OCI-LY3 (cell line): ENCODE results near the gene GLIS1.

Experiments
- H2AFZ ChIP-seq: fragments of 200-600, 300-600 bp; shearing (Covaris generic); 2 replicates; pipeline ENCODE4 v1.6.0; 2014; ENCODE audit warnings: antibody characterized with exemption, low read depth, low read length
- H3K27ac ChIP-seq: fragments of 200-600, 300-600 bp; sonication (generic); 2 replicates; pipeline ENCODE4 v1.5.1; 2014; ENCODE audit warnings: mild to moderate bottlenecking, low read length, moderate library complexity, mixed read lengths
- H3K27me3 ChIP-seq: fragments of 200-600, 300-600 bp; sonication (generic); 2 replicates; pipeline ENCODE4 v1.6.1; 2014; ENCODE audit warnings: low read depth, low read length, mixed read lengths
- H3K36me3 ChIP-seq: fragments of 200-600, 300-600 bp; sonication (generic); replicated peaks from 2 replicates; pipeline ENCODE3; 2014; ENCODE audit warnings: low read depth, low read length, mixed read lengths
- H3K4me1 ChIP-seq: fragments of 300-600, 200-600 bp; sonication (generic); 2 replicates; pipeline ENCODE4 v1.6.1; 2014; ENCODE audit warnings: low read length, mixed read lengths
- H3K4me2 ChIP-seq: fragments of 200-600, 300-600 bp; sonication (generic); 2 replicates; pipeline ENCODE4 v1.6.1; 2014; ENCODE audit warnings: low read length, mixed read lengths
- H3K4me3 ChIP-seq: fragments of 300-600, 200-600 bp; sonication (generic); 2 replicates; pipeline ENCODE4 v1.5.1; 2014; ENCODE audit warnings: antibody characterized with exemption, mild to moderate bottlenecking, low read length, moderate library complexity
- H3K79me2 ChIP-seq: fragments of 300-600, 200-600 bp; shearing (Covaris generic); 2 replicates; pipeline ENCODE4 v1.6.1; 2014; ENCODE audit warnings: mild to moderate bottlenecking, low read length, mixed read lengths
- H3K9ac ChIP-seq: fragments of 300-600, 200-600 bp; shearing (Covaris generic); 2 replicates; pipeline ENCODE4 v1.6.0; 2014; ENCODE audit warnings: mild to moderate bottlenecking, low read length, moderate library complexity
- H3K9me3 ChIP-seq: fragments of 200-600, 300-600 bp; shearing (Covaris generic); 2 replicates; pipeline ENCODE4 v1.6.1; 2014; ENCODE audit warnings: low read length, mixed read lengths; ENCODE audit not compliant: insufficient read depth
- H4K20me1 ChIP-seq: fragments of 200-600, 300-600 bp; sonication (generic); 2 replicates; pipeline ENCODE4 v1.6.1; 2016; ENCODE audit warnings: low read length, mixed read lengths; ENCODE audit not compliant: insufficient read depth
- EZH2phosphoT487 ChIP-seq: fragments of 200-600 bp; shearing (Covaris generic); IDR thresholded peaks from 2 replicates; pipeline ENCODE4 v1.6.1; 2018; ENCODE audit warnings: antibody characterized with exemption, mixed run types, low read depth
- TF ChIP-seq, protein P1 (sequence below): fragments of 200-600, 300-600 bp; sonication (generic); IDR thresholded peaks from 2 replicates; pipeline ENCODE4 v1.5.1; 2014; ENCODE audit warnings: antibody characterized with exemption, low read length, low read depth

Gene GLIS1

DNA sequence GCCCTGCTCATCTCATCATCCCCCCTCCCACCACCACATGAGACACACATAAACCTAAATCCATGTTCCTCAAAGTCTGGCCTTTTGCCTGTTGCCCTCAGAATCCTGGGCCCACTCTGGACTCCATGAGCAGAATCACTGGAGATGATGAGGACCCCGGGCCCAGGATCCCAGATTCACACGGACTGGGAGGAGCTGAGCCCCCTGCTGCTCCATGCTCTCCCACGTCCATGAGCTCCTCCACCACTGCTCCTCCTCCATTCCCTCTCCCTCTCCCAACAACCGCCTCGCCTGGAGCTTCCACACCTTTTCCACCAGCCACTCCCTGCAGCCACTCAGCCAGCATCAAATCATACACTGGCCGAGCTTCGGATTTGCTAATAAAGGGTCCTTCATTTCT lies 47.6 kb downstream of the GLIS1 start:
- H3K27ac ChIP-seq: no peak overlapping the region
- no peaks in the 10 kb centered on the region for H4K20me1 ChIP-seq
- no peak overlapping the region for H3K4me2 ChIP-seq
- no peak for TF ChIP-seq EZH2phosphoT487
- TF ChIP-seq, protein P1, sequence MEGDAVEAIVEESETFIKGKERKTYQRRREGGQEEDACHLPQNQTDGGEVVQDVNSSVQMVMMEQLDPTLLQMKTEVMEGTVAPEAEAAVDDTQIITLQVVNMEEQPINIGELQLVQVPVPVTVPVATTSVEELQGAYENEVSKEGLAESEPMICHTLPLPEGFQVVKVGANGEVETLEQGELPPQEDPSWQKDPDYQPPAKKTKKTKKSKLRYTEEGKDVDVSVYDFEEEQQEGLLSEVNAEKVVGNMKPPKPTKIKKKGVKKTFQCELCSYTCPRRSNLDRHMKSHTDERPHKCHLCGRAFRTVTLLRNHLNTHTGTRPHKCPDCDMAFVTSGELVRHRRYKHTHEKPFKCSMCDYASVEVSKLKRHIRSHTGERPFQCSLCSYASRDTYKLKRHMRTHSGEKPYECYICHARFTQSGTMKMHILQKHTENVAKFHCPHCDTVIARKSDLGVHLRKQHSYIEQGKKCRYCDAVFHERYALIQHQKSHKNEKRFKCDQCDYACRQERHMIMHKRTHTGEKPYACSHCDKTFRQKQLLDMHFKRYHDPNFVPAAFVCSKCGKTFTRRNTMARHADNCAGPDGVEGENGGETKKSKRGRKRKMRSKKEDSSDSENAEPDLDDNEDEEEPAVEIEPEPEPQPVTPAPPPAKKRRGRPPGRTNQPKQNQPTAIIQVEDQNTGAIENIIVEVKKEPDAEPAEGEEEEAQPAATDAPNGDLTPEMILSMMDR: no peak
- H3K36me3 ChIP-seq: no peaks in the 10 kb centered on the region
- H3K27me3 ChIP-seq: peaks cover 3% of the 10 kb centered on the region
- H3K9me3 ChIP-seq: no peaks in the 10 kb centered on the region
- H2AFZ ChIP-seq: no peak overlapping the region
- no peak overlapping the region for H3K4me3 ChIP-seq
- H3K4me1 ChIP-seq: no peaks in the 10 kb centered on the region
- no peaks in the 10 kb centered on the region for H3K79me2 ChIP-seq
- H3K9ac ChIP-seq: no peak overlapping the region

- H3K27ac ChIP-seq: no peak overlapping the region
- H3K9ac ChIP-seq: no peak overlapping the region
- no peaks in the 10 kb centered on the region for H3K4me1 ChIP-seq
- H3K27me3 ChIP-seq: peaks cover 12% of the 10 kb centered on the region
- H2AFZ ChIP-seq: no peak overlapping the region
- H3K4me3 ChIP-seq: no peak overlapping the region
- H3K9me3 ChIP-seq: no peaks in the 10 kb centered on the region
- H3K4me2 ChIP-seq: no peak overlapping the region
- no peaks in the 10 kb centered on the region for H3K36me3 ChIP-seq
- no peaks in the 10 kb centered on the region for H4K20me1 ChIP-seq
- TF ChIP-seq, protein P1: no peak
- TF ChIP-seq EZH2phosphoT487: no peak
- no peaks in the 10 kb centered on the region for H3K79me2 ChIP-seq
Observed at GRCh38 chr1:53690411-53690810, 48.6 kb downstream of the GLIS1 start.

DNA sequence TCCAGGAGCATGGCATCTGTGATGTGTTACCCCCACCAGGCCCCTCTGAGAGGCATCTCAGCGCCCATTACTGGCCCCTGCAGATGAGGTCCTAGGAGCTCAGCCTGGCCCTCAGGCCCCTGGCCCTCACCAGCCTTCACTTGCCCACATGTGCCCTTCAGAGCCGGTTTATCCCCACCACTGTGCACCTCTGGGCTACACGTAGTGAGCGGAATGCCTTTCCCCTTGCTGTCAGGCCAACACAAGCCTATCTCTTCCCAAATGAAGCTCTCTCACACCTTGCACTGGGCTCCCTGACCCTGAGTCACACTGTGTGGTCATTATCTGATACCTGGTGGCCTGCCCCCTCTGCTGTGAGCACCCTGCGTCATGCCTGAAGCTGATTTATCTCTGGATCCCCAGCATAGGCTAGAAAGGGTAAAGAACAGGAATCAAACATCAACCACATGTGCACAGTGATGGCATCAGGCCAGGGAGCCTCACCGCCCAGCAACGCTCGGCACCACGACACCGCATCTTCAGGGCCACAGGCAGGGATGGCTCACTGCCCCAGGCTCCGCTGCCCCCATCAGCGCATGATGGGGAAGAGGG lies 49.1 kb downstream of the GLIS1 start:
- Histone ChIP-seq H3K4me2 (no peak overlapping the region), H3K27me3 (peaks cover 14% of the 10 kb centered on the region), H3K27ac (no peak overlapping the region), H3K9me3 (no peaks in the 10 kb centered on the region), H2AFZ (no peak overlapping the region), H3K4me1 (no peaks in the 10 kb centered on the region), H4K20me1 (no peaks in the 10 kb centered on the region), H3K79me2 (no peaks in the 10 kb centered on the region), H3K9ac (no peak overlapping the region), H3K4me3 (no peak overlapping the region), H3K36me3 (no peaks in the 10 kb centered on the region)
- no peak for TF ChIP-seq EZH2phosphoT487
- TF ChIP-seq, protein P1: no peak

DNA sequence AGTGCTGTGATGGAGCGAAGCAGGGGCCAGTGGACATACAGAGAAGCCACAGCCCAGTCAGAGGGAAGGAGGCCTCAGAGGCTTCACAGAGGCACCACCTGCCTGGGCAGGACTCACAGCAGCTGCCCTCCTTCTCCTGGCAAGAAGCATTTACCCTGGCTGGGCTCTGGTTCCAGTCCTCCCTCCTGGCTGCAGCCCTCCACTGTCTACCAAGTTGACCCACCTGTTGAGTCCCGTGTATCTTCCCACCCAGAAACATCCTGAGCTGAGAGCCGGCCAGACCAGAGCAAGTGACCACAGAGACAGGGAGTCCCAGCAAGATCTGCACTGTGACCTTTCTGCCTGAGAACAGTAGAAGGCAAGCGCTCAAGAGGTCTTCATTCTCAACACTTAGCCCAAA lies 49.7 kb downstream of the GLIS1 start:
- Histone ChIP-seq H3K36me3 (no peaks in the 10 kb centered on the region), H3K27me3 (peaks cover 14% of the 10 kb centered on the region), H3K9me3 (no peaks in the 10 kb centered on the region), H2AFZ (no peak overlapping the region), H3K27ac (no peak overlapping the region), H3K9ac (no peak overlapping the region), H3K4me2 (no peak overlapping the region), H3K4me1 (no peaks in the 10 kb centered on the region), H3K79me2 (no peaks in the 10 kb centered on the region), H3K4me3 (no peak overlapping the region), H4K20me1 (no peaks in the 10 kb centered on the region)
- TF ChIP-seq, protein P1: no peak
- no peak for TF ChIP-seq EZH2phosphoT487
